NOMO-1 treated with dmso at 0.1 percent for 144 hours (cell line): ENCODE measurements around the gene DCTN3.

ENCODE experiments used
- DNase-seq: peaks from one replicate; lab custom pipeline; 2025; ENCODE audit not compliant: unreplicated experiment; lab: John Stamatoyannopoulos, UW

DCTN3 gene

GRCh38 chr9:34620061-34620994 is at the start of gene DCTN3:
TSS of gene DCTN3 (minus strand) at chr9:34620495. CDS start at chr9:34620464, 31 bp downstream.
- peak; percentile 96 for DNase-seq

DNA sequence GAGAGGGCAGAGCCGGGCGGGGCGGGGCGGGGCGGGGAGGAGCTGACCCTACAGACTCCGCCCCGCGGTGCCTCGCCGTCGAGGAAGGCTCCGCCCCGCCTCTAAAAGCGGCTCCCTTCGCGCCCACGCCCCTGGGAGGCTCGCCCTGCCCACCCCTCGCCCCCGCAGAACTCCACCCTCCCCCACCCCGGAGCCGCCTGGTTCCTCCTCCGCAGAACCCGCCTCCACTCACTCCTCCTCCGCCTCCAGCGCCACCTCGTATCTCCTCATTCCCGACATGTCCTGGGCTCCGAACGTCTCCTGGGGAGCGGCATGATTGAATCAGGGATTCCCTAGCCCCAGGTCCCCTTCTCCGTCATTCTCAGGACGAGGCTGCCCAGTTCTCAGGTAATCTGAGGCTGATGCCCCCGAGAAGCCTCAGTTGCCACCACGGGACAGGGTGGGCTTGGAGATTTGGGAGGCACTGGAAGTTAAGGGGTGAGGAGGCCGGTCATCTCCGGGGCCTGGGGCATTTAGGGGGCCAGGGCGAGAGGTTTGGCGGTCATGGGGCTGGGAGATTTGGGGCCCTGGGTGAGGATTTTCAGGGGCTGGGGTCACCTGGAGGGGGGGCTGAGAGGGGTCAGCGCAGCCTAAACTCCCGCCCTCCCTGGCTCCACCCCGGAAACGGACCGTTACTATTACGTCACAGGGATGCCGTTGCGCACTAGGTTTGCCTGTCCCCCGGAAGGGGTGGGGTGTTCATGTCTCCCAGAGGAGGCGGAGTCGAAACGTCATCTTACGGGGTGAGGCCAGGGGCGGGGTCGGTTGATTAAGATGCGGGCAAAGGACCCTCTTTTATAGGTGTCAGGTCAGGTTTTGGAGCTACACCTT is 45.3 kb upstream of the DCTN3 start:
- peak; percentile 94 for DNase-seq

GRCh38 chr9:34665067-34665380 is 44.7 kb upstream of the DCTN3 start:
- no peak for DNase-seq

DNA sequence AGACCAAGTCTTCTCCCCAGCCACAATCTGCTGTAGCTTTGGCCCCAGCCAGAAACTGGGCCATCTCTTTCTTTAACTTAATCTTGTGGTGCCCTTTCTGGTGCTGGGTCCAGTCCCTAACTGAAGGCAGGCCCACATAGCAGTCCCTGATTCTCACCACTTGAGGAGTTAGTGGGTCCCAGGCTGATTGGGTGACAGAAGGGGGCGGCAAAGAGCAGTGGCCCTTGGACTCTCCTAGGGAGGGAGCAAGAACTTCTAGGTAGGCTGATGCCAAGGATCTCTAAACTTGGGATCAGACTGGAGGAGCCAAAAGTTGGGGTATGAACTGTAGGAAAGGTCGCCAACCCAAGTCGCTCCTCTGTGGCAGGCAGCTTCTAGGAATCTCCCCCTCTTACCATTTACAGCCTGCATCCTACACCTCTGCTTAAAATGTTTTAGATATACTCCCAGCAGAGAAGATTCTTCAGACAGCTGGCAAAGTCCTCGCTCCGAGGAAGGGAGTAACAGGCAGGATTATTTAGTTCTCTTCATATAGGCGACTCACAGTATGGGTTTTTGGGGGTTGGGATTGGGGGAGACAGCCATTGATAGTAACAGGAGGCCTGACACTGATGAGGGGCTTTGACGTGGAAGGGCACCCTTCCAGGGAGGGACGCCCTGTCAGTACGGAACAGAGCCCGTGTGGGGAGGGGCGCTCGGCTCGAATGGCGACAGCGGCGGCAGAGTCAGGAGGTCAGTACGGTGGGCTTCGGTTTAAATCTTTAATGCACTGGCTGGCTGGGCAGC is 44.2 kb upstream of the DCTN3 start:
- DNase-seq = peak; percentile 80

DNA sequence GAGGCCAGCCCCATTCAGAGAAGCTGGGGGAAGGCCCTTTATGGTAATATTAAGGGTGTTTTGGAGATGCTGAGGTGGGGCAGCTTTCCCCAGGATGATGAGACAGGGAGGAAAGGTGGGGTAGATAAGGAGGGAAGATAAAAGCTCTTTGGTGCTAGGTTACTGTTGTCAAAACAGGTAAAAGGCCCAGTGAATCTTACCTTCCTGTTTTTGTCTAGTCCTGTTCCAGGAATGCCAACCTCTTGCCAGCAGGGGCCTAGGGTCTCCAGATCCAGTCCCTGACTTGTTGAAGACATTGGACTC is 43.0 kb upstream of the DCTN3 start:
- DNase-seq = no peak

DNA sequence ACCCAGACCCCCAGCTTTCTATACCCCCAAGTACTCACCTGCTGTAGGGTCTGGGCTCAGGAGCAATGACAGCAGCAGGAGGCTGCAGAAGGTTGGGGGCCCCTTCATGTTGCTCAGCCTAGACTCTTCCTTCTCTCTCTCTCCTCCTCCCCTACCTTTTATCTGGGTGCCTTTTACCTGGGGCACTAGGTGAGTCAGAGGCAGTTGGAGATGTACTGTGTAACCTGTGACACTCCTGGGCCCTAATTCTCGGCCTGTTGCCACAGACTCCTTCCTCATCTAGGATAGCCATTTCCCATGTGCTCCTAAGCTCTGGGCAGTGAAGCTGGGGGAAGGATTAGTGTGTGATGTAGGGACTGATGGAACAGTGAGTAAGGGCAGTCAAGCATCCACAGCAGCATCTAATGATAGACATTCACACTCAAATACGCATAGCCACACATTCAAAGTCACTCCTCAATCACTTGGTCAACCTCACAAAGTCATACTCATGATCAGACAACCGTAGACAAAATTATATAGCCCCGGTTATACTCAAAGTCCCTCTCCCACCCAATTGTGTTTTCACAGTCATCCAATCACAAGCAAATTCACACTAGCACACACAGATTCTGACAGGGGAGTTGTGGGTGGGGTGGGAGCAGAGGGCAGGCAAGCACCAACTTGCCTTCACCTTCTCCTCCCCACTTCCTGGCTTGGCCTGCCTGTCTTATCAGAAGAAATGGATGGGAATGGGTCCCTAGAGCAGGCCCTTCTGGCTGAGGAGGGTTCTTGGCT is 42.4 kb upstream of the DCTN3 start, which contains the start of gene CCL27:
TSS of gene CCL27 (minus strand) at position 132 of the 777 bp plus-strand sequence. CDS start at position 108, 24 bp downstream.
- no peak for DNase-seq

DNA sequence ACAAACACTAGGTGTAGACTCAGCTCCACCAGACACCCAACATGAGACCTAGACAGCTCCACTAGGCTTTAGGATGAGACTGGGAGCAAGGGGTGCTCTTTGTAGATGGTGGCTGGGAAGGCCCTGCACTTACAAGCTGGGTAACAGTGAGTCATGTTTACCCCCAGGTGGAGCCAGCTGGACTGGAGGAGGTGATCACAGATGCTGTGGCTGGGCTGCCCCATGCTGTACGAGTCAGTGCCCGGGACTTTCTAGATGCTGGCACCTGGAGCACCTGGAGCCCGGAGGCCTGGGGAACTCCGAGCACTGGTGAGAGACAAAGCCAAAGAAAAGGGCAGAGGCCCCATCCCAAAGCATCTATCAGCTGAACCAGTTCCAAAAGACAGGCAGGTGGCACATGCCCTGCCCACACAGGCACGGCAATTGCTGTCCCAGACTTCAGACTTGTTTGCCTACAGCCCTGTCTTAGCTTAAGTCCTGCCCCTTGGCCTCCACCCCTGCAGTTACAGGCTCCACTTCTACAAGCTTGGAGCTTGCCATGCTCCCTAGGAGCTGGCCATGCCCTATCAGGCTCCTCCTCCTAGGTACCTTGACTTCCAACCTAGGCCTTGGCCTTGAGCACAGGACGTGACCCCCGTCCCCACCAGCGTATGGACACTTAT is 39.4 kb upstream of the DCTN3 start:
- no peak for DNase-seq

DNA sequence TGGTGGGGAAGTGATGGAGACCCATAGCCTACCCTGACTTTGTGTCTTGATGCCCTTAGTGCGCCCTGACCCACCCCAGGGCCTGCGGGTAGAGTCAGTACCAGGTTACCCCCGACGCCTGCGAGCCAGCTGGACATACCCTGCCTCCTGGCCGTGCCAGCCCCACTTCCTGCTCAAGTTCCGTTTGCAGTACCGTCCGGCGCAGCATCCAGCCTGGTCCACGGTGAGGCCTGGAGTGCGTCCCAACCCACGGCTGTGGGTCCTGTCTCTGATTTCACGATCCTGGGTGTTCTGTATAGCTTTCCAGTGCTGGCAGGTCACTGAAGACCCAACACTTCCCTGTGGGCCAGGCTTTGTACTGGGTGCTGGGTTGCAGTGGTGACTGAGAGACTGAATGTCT is 38.2 kb upstream of the DCTN3 start:
- DNase-seq = no peak

DNA sequence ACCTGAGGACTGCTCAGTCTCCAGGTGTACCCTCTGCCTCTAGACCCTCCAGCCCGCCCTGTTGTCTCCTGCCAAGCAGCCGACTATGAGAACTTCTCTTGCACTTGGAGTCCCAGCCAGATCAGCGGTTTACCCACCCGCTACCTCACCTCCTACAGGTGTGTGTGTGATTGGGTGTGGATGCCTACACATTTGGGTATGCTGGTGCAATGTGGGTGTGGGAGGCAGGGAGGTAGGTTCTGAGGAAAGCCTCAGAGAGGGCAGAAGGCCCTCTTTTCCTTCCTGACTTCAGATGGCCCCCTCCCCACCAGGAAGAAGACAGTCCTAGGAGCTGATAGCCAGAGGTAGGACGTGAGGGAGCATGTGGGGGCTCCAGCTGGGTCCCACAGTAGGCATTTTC is 36.7 kb upstream of the DCTN3 start:
- DNase-seq = no peak

GRCh38 chr9:34655394-34655793 is 35.1 kb upstream of the DCTN3 start:
- DNase-seq = no peak

DNA sequence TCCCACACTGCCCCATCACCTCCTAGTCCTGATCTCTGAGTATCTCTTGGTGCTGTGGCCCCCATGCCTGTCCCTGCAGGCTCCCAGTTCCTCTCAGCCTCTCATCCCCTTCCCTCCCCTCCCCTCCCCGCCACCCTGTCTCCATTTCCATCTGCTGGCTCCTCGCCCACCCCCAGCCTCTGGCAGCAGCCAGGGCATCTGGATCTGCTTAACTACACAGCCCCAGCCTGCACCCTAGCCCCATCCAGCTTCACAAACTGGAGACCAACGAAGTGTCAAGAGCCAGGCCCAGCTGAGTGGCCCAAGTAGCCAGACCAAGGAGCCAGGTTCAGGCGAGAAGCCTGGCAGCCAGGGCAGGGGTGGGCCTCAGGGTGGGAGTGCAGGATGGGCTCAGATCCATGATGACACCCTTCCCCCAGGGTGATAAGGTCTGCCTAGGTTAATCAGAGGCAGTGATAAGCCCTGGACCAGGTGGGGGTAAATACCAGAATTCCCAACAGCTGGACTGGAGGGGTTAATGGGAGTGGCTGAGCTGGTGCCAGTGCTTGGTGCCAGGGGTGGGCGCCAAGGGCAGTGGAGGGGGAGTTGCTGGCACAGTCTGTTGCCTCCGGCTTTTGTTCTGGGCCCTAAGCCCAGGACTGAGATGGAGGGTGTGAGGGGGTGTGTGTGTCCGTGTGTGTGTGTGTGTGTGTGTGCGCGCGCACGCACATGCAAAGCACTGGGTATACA is 34.2 kb upstream of the DCTN3 start:
- DNase-seq = no peak

DNA sequence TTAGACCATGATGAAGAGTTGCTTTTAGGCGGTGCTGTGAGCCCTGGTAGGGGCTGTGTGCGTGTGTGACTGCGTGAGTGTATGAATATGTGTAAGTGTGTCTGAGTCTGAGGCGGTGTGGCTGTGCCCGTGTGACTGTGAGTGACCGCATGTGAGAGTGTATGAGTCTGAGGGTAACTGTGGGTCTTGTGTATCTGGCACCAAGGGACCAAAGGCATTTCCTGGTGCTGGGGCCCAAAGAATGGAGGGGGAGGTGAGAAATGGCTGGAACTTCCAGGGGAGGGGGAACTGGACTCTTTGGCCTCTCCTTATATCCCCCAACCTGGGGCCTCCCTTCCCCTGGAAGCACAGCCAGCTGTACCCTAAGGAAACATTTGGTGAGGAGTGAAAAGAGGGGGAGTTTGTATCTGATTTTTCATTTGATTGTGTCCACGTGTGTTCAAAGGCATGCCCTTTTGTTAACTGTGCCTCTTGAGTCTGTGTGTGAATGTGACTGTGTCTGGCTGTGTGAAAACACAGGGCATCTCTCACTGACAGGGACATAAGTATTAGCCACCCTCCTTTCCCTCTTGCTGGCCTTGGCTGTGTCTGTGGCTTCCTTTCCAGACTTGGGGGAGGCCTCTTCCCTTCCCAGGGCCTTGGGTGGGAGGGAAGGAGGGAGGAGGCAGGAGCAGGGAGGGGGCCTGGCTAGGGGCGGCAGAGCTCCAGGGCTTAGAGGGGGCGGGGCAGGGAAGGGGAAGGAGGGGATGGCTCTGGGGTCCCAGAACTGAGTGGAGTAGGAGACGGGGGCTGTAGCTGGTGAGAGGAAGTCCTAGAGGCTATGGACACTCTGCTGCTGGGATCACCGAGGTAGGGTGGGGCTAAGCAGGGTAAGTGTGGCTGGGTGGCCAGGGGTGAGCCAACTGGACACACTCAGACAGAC is 33.1 kb upstream of the DCTN3 start:
- DNase-seq = no peak

DNA sequence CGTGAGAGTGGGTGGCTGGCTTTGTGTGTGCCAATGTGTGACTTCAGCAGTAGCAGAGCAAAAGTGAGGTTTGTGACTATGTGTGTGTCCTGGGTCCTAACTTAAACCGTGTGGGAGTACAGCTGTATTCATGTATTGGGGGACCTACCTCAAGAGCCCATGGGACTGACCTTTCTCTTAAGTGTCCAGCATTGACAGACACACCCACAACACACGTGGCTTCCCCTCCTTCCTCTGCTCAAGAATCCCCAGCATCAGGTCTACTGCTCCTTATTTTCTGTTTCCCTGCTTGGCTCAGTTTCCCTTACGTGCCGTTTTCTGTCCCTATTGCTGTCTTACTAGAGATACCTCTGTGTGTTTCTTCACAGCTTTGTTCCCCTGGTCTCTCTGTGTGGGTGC is 32.3 kb upstream of the DCTN3 start:
- DNase-seq = no peak

- peak; percentile 94 for DNase-seq
Measured at GRCh38 chr9:34651876-34652601, 31.7 kb upstream of the DCTN3 start, which contains the start of gene IL11RA. TSS of gene IL11RA (plus strand) at chr9:34652185. CDS start at chr9:34655218, 3,033 bp downstream.

DNA sequence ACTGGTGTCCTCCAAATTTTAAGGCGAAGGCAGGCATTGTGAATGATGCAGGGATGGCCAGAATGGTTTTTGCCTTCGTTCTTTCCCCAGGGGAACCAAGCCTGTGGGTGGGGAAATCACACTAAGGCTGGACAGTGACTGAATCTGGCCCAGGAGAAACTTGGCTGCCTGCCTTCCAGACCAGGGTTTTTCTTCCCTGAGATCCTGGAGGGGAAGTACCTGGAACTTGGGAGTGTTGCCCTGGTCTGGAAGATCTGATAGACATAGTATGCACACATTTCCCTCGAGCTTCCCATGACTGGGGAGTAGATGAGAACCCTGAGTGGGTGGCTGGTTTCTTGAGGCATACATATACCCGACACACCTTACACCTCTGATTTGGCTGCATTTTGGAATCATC is 31.0 kb upstream of the DCTN3 start:
- DNase-seq = no peak

GRCh38 chr9:34650816-34651215 is 30.5 kb upstream of the DCTN3 start:
- DNase-seq = no peak

DNA sequence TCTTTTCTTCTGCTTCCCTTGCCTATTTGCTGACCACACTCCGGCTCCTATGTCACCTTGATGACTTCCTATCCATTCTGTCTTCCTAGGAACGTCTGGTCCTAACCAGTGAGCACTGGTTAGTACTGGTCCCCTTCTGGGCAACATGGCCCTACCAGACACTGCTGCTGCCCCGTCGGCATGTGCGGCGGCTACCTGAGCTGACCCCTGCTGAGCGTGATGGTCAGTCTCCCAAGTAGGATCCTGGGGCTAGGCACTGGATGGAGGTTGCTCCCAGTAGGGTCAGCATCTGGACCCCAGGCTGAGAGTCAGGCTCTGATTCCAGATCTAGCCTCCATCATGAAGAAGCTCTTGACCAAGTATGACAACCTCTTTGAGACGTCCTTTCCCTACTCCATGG is 28.4 kb upstream of the DCTN3 start:
- DNase-seq = no peak

DNA sequence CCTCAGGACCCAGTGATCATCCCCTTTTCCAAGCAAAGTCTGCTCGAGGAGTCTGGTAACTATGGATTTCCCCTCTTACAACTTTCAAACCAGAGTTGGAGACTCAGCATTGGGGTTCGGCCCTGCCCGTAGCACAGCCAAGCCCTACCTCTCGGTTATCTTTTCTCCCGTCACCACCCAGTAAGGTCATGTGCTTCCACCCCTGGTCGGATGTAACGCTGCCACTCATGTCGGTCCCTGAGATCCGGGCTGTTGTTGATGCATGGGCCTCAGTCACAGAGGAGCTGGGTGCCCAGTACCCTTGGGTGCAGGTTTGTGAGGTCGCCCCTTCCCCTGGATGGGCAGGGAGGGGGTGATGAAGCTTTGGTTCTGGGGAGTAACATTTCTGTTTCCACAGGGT is 27.4 kb upstream of the DCTN3 start:
- DNase-seq = no peak
